ENCODE results near the gene CDH10. TPM values are rescaled to one million over a fixed set of nuclear protein-coding genes. Genes with fewer than 3 reads are reported as not detected.

CDH10 gene
- total RNA-seq, result 0.10 TPM

DNA sequence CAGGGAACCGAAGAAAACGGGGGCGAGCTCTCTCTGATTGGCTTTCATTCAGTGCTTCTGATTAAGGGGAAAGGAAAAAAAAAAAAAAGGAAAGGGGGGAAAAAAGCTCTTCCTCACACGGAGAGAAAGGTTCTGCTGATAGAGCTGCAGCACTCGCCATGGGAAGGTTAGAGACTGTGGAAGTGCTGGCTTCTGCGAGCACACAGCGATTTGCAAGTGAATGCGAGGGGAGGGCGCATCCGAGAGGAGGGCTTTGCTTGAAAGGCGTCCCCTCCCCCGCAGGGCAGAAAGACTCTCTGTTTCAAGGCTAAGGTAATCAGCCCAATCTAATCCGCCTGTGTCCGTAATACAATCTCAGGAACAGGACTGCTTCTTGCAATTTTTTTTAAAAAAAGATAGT, at the start of gene CDH10:
Gene CDH10 (minus strand): TSS at position 218 of the 400 bp plus-strand sequence. CDS start 51,488 bp downstream, outside the sequence.
- H3K9me3 ChIP-seq (ENCODE audit: low read depth, low read length), result no peaks in the 10 kb centered on the region
- H3K4me3 ChIP-seq (ENCODE audit: low read length), result no peak within 1 kb of the TSS
- H3K4me1 ChIP-seq (ENCODE audit: insufficient read depth, low read length), result no peaks in the 10 kb centered on the region
- no peaks in the 10 kb centered on the region for H3K27me3 ChIP-seq (ENCODE audit: insufficient read depth, low read length)

DNA sequence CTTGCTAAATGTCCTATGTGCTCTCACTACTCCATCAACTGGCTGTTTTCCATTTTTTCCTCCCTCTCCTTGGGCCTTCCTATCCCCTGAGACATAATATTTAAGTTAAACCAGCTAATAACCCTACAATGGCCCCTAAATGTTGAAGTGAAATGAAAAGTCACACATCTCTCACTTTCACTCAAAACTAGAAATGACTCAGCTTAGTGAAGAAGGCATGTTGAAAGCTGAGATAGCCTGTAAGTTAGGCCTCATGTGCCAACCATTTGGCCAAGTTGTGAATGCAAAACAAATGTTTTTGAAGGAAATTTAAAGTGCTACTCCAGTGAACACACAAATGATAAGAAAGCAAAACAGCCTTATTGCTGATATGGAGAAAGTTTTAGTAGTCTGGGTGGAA, 48.8 kb upstream of the CDH10 start:
- H3K27me3 ChIP-seq (ENCODE audit: insufficient read depth, low read length), result no peaks in the 10 kb centered on the region
- H3K9me3 ChIP-seq (ENCODE audit: low read depth, low read length), result peaks cover 6% of the 10 kb centered on the region
- no peak overlapping the region for H3K4me3 ChIP-seq (ENCODE audit: low read length)
- H3K4me1 ChIP-seq (ENCODE audit: insufficient read depth, low read length), result no peaks in the 10 kb centered on the region

DNA sequence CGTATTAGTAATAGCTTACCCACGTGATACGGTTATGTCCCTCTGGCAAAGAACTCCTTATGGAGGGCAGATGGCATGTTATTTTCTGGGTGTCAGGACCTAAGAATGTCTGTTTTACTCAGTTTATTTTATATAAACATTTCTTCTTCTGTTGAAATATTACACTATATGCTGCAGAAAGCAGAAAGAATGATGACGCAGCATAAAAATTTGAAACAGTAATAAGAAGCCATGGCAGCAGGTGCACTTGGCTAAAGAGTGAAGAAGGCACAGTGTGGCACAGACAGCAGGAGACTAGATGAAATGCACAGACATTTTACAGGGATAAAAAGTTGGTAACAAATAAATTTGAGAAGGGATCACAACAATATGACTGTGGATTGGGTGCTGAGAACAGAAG, 46.3 kb upstream of the CDH10 start:
- Histone ChIP-seq H3K4me1 (ENCODE audit: insufficient read depth, low read length) (no peaks in the 10 kb centered on the region), H3K27me3 (ENCODE audit: insufficient read depth, low read length) (no peaks in the 10 kb centered on the region), H3K4me3 (ENCODE audit: low read length) (no peak overlapping the region), H3K9me3 (ENCODE audit: low read depth, low read length) (peaks cover 6% of the 10 kb centered on the region)

DNA sequence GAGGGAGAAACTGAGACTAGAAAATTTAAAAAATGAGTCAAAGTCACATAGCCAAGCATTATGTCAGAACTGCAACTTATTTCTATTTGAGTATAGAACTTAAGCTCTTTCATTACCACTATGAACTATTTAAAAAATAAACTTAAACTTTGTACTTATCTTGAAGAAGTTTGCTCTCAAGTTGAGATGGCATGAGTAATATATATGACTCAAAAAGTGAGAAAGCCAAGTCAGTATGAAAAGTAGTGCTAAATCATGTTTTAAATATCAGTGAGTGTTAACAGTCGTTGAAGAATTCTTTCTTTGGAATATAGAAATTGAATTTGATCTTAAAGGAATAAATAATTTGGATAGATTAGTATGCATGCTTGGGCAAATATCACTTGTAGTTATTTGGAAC, 36.3 kb upstream of the CDH10 start:
- no peaks in the 10 kb centered on the region for H3K27me3 ChIP-seq (ENCODE audit: insufficient read depth, low read length)
- no peaks in the 10 kb centered on the region for H3K9me3 ChIP-seq (ENCODE audit: low read depth, low read length)
- H3K4me3 ChIP-seq (ENCODE audit: low read length), result no peak overlapping the region
- H3K4me1 ChIP-seq (ENCODE audit: insufficient read depth, low read length), result no peaks in the 10 kb centered on the region

DNA sequence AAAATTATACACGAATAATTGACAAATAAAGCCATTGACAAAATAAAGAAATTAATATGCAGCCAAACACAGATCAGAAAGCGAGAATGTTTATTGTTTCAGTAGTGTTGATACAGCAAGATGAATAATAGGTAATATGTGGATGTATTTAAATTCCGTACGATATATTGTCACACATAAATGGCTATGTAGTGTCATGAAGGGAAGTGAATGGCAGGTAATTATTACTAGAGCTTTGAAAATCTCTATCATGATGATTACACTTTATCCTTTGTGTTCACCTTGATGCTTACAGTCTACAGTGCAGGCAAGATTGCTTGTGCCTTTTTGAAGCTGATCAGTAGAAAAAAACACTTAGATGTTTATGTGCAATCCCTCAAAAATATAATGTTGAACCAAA, 23.3 kb upstream of the CDH10 start:
- no peaks in the 10 kb centered on the region for H3K9me3 ChIP-seq (ENCODE audit: low read depth, low read length)

DNA sequence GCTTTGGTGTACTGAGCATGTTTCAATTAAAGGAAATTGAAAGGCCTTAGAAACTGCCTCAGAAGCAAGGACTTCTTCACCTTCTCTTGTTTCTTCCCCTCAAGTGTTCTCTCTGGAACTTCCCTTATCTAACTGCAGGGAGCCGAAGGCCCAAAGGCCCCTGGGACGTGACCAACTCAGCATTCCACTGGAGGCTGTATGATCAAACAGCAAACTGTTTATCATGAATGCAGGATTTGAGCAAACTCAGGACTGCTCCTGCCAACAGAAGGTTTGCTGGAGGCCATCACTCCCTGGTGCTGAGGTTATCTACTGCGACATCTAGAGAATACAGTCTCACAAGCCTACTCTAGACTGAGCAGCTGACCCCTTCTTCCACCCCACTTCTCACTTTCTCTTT, 4.8 kb upstream of the CDH10 start:
- Histone ChIP-seq H3K9me3 (ENCODE audit: low read depth, low read length) (no peaks in the 10 kb centered on the region), H3K4me3 (ENCODE audit: low read length) (no peak overlapping the region), H3K27me3 (ENCODE audit: insufficient read depth, low read length) (no peaks in the 10 kb centered on the region), H3K4me1 (ENCODE audit: insufficient read depth, low read length) (no peaks in the 10 kb centered on the region)

More for the DNA sequence above, 23.3 kb upstream of the CDH10 start:
- no peaks in the 10 kb centered on the region for H3K27me3 ChIP-seq (ENCODE audit: insufficient read depth, low read length)
- H3K4me1 ChIP-seq (ENCODE audit: insufficient read depth, low read length), result no peaks in the 10 kb centered on the region
- H3K4me3 ChIP-seq (ENCODE audit: low read length), result no peak overlapping the region

DNA sequence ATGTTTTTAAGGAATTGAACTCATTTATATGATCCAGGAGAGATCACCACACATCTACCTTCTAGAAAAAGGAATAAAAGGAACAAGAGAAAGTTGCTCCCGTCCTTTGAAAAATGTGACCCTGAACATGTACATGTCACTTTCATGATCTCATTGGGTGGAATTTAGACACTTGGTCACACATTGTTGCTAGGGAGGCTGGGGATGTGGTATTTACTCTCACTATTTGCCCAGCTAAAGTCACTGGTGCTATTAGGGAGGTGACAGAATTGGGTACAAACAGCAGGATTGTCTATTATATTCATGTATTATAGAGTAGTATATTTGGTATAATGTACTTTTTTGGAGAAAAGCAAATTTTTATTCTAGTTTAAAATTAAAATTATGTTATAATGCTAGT, 2.1 kb upstream of the CDH10 start:
- H3K27me3 ChIP-seq (ENCODE audit: insufficient read depth, low read length), result no peaks in the 10 kb centered on the region

DNA sequence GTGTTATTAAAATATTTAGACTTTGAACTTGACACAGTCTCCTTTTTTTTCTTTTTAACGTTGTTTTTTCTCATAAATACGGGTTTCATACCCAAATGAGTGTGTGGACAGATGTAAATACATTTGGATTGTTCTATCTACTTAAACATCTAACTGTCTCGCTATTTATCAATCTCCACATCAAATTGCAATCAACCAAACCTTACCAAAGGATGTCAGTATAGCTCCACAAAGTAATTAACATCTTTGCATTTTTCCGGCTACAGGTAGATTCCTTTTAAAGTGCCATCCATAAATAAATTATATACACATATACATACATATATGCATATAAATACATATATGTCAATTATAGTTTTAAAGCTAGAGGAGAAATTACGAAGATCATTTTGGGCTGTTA, 705 bp upstream of the CDH10 start:
- no peaks in the 10 kb centered on the region for H3K4me1 ChIP-seq (ENCODE audit: insufficient read depth, low read length)
- no peak overlapping the region for H3K4me3 ChIP-seq (ENCODE audit: low read length)
- no peaks in the 10 kb centered on the region for H3K27me3 ChIP-seq (ENCODE audit: insufficient read depth, low read length)
- H3K9me3 ChIP-seq (ENCODE audit: low read depth, low read length), result no peaks in the 10 kb centered on the region

More for the DNA sequence above, 2.1 kb upstream of the CDH10 start:
- Histone ChIP-seq H3K4me3 (ENCODE audit: low read length) (no peak overlapping the region), H3K4me1 (ENCODE audit: insufficient read depth, low read length) (no peaks in the 10 kb centered on the region), H3K9me3 (ENCODE audit: low read depth, low read length) (no peaks in the 10 kb centered on the region)

DNA sequence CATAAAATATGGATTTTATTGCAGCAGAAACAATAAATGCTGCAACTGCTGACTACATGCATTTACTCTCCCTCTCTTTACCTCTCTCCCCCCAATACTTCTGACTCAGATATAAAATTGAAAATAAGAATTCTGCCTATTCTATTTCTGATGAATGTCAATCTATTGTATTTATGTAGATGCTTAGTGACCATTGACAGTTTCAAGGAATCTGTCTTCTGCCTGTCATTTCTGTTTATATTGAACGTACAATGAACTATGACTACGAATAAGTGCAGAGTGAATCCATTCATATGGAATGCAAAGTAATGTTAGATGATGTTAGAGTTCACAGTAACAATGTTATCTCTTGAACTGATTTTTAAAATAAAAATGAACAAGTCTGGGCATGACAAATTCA, 898 bp downstream of the CDH10 start:
- H3K4me3 ChIP-seq (ENCODE audit: low read length), result no peak overlapping the region
- H3K4me1 ChIP-seq (ENCODE audit: insufficient read depth, low read length), result no peaks in the 10 kb centered on the region
- H3K27me3 ChIP-seq (ENCODE audit: insufficient read depth, low read length), result no peaks in the 10 kb centered on the region
- H3K9me3 ChIP-seq (ENCODE audit: low read depth, low read length), result no peaks in the 10 kb centered on the region

DNA sequence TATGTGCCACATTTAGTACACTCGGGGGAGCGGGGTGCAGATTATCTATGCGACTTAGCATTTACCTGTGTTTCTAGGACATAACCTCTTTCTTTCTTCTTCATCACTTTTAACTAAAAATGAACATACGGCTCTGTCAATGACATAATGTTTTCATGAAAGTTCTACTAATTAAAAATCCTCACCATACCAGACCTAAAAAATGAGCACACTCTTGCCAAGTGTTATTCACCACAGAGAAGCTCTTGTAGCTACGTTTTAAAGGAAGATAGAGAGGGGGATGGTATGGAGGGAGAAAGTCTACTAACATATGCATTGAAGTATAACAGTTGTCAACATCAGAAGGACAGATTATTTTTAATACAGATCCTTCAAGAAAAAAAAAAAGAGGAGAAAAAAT, 1.6 kb downstream of the CDH10 start:
- Histone ChIP-seq H3K4me3 (ENCODE audit: low read length) (no peak overlapping the region), H3K9me3 (ENCODE audit: low read depth, low read length) (no peaks in the 10 kb centered on the region), H3K4me1 (ENCODE audit: insufficient read depth, low read length) (no peaks in the 10 kb centered on the region), H3K27me3 (ENCODE audit: insufficient read depth, low read length) (no peaks in the 10 kb centered on the region)

DNA sequence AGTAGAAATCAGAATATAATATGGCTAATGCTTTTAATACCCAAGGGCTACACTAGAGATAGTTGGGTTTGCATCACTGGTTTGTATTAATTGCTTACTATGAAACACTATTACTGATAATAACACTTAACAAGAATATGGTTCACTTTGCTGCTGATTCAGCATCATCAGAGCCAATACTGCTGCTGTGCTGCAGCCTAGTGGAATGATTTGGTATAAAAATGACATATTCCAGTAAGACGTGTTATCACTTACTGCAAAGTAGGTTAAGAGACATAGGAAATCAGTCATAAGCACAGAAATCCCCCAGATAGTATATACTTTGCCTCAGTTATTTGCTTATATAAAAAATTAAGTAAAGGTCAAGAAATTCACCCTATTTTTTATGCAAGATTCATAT, 2.8 kb downstream of the CDH10 start:
- H3K4me1 ChIP-seq (ENCODE audit: insufficient read depth, low read length), result no peaks in the 10 kb centered on the region
- H3K9me3 ChIP-seq (ENCODE audit: low read depth, low read length), result no peaks in the 10 kb centered on the region
- no peaks in the 10 kb centered on the region for H3K27me3 ChIP-seq (ENCODE audit: insufficient read depth, low read length)
- H3K4me3 ChIP-seq (ENCODE audit: low read length), result no peak overlapping the region

DNA sequence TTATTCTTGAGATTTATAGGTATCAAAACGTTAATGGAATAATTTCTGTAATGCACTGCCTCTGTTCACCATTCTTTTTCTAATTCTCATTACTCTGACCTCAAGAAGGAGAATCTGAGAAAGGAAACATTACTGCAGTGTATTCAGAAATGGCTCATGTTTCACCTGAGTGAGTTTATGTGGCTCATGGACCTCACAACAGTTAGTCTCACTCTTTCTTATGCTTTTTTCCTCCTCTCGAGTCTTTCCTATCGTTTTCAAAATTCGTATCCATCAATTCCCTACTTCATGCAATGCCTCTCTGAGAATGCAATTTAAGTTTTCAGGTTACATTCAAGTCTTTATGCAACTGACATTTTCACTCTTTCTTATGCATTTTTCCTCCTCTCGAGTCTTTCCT, 9.6 kb downstream of the CDH10 start:
- Histone ChIP-seq H3K4me1 (ENCODE audit: insufficient read depth, low read length) (no peaks in the 10 kb centered on the region), H3K27me3 (ENCODE audit: insufficient read depth, low read length) (no peaks in the 10 kb centered on the region), H3K4me3 (ENCODE audit: low read length) (no peak overlapping the region), H3K9me3 (ENCODE audit: low read depth, low read length) (no peaks in the 10 kb centered on the region)

DNA sequence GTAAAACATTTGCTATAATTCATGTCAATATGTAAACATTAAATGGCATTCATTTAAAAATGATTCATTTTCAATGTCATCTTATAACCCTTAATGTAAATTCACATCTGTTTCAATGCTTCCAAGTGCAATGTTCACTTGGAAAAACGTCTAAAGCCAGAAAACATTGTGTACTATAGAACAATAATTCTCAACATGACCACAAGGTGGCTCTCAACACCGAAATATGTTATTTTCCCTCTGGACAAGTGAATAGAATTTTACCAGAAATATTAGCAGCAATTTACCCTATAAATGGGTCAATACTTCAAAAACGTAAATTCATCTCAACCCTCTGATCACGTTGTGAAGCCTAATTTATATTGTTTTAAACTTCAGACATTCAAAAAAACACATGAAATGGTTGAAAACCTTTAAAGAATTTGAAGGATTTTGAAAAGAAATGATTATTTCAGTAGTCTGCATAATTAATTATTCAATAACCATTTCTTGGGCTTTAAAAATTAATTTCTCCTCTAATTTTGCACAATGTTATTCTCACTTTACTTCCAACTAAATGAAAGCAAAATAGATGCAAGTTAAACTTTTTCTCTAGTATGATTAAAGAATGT, 11.0 kb downstream of the CDH10 start:
- Histone ChIP-seq H3K27me3 (ENCODE audit: insufficient read depth, low read length) (no peaks in the 10 kb centered on the region), H3K4me3 (ENCODE audit: low read length) (no peak overlapping the region), H3K4me1 (ENCODE audit: insufficient read depth, low read length) (no peaks in the 10 kb centered on the region), H3K9me3 (ENCODE audit: low read depth, low read length) (no peaks in the 10 kb centered on the region)

DNA sequence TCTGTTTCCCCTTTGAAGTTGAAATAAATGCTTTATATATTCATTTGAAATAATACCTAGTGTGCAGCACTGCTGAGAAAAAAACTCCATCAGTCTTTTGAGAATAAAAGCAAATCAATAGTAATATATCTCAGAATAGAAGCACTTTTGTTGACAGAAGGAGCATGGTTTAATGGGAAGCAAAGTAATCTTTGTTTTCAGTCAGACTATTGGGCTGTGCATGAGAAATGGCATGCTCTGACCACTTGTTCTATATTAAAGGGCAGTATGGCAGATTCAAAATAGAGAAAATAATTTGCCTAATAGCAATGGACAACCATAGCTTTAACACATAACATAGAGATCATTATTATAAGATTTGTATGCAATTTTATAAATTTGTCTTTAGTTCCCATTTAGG, 12.4 kb downstream of the CDH10 start:
- Histone ChIP-seq H3K27me3 (ENCODE audit: insufficient read depth, low read length) (no peaks in the 10 kb centered on the region), H3K9me3 (ENCODE audit: low read depth, low read length) (no peaks in the 10 kb centered on the region), H3K4me3 (ENCODE audit: low read length) (no peak overlapping the region), H3K4me1 (ENCODE audit: insufficient read depth, low read length) (no peaks in the 10 kb centered on the region)

DNA sequence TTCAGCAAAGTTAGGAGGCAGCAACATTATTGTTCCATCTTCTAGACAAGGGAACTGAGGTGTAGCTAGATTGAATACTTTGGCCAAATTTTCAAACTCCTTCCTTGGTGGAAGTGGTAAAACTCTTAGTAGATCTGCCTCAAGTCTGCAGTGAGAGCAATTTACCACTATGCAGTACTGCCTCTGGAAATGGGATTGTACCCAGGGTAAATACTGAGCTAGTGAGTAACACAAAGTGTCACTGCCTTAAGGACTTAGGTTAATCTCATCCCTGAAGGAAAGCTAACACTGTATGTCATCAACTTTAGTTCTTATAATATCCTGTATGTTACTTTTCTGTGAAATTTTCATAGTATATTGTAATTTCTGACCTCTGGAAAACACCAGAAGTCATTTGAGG, 13.9 kb downstream of the CDH10 start:
- Histone ChIP-seq H3K4me3 (ENCODE audit: low read length) (no peak overlapping the region), H3K9me3 (ENCODE audit: low read depth, low read length) (no peaks in the 10 kb centered on the region), H3K4me1 (ENCODE audit: insufficient read depth, low read length) (no peaks in the 10 kb centered on the region), H3K27me3 (ENCODE audit: insufficient read depth, low read length) (no peaks in the 10 kb centered on the region)

DNA sequence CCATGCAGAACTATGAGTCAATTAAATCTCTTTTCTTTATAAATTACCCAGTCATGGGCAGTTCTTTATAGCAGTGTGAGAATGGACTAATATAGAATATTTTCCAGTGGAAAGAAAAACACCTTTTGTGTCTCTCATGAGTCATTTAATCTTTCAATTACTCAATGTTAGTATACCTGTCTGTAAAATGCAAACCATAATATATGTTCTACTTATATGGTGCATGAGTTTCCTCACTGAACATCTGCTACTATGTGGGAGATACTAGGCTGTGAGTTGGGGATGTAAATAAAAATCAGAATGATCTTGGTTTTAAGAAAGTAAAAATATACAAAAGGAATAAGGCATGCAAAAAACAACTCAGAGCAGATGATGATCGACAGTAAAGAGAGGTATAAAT, 15.0 kb downstream of the CDH10 start:
- no peak overlapping the region for H3K4me3 ChIP-seq (ENCODE audit: low read length)
- H3K27me3 ChIP-seq (ENCODE audit: insufficient read depth, low read length), result no peaks in the 10 kb centered on the region
- H3K9me3 ChIP-seq (ENCODE audit: low read depth, low read length), result no peaks in the 10 kb centered on the region
- H3K4me1 ChIP-seq (ENCODE audit: insufficient read depth, low read length), result no peaks in the 10 kb centered on the region
